ENCODE results near the gene TM4SF5.

- TF ChIP-seq CTCF (conservative IDR thresholded peaks at IDR 0.05; ENCODE audit: low read length) (no peak), EZH2phosphoT487 (IDR thresholded peaks at IDR 0.05; ENCODE audit: borderline replicate concordance) (no peak)
These were observed 36.7 kb upstream of the TM4SF5 start for GRCh38 chr17:4734857-4735475.
